DOHH2 (cell line): ENCODE results near the gene LRRIQ3.
"Not testable (repeated sequence)": the region's sequence is repeated elsewhere in the genome, so short reads cannot be mapped to it uniquely, and the experiment has no call there.

Source experiments
- EZH2phosphoT487 ChIP-seq: fragments of 200-600 bp; sonication (generic); IDR thresholded peaks from 2 replicates; pipeline ENCODE4 v1.6.1; 2017; ENCODE audit warnings: borderline replicate concordance, mild to moderate bottlenecking, antibody characterized with exemption, low read length, moderate library complexity, mixed read lengths
- TF ChIP-seq, protein P1 (sequence below): fragments of 200-600 bp; sonication (generic); IDR thresholded peaks from one replicate; pipeline ENCODE4 v1.5.1; 2014; ENCODE audit warnings: antibody characterized with exemption, mild to moderate bottlenecking, low read depth, low read length; ENCODE audit not compliant: poor library complexity, severe bottlenecking

- TF ChIP-seq, protein P1, sequence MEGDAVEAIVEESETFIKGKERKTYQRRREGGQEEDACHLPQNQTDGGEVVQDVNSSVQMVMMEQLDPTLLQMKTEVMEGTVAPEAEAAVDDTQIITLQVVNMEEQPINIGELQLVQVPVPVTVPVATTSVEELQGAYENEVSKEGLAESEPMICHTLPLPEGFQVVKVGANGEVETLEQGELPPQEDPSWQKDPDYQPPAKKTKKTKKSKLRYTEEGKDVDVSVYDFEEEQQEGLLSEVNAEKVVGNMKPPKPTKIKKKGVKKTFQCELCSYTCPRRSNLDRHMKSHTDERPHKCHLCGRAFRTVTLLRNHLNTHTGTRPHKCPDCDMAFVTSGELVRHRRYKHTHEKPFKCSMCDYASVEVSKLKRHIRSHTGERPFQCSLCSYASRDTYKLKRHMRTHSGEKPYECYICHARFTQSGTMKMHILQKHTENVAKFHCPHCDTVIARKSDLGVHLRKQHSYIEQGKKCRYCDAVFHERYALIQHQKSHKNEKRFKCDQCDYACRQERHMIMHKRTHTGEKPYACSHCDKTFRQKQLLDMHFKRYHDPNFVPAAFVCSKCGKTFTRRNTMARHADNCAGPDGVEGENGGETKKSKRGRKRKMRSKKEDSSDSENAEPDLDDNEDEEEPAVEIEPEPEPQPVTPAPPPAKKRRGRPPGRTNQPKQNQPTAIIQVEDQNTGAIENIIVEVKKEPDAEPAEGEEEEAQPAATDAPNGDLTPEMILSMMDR = not testable (repeated sequence)
- not testable (repeated sequence) for TF ChIP-seq EZH2phosphoT487
These were observed 80.6 kb downstream of the LRRIQ3 start for GRCh38 chr1:74117370-74117769.
